IPS DF 4.7 (cell line): ENCODE data around the gene NMD3.
"Not testable (repeated sequence)": the region's sequence is repeated elsewhere in the genome, so short reads cannot be mapped to it uniquely, and the experiment has no call there.

Experiments used
- DNase-seq: peaks from one replicate; pipeline ENCODE4 v3.0.0-alpha.2; 2013; ENCODE audit warnings: low spot score; ENCODE audit errors: extremely low read depth

NMD3 gene

DNA sequence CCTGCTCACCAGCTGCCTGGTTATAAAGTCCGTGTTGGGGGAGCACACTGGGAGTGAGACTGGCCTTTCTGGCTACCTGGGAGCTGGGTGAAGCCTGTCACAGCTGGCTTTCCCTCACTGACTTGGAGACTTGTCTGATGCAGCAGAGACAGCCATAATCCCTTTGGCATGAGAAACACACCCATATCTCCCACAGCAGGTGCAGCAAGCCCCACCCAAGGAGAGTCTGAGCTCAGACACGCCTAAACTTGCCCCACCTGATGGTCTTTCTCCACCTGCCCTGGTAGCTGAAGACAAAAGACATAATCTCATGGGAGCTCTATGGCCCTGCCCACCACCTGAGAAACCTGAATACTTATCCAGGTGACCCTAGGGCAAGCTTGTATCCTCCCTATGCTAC is 54.8 kb downstream of the NMD3 start:
- DNase-seq = no peak

DNA sequence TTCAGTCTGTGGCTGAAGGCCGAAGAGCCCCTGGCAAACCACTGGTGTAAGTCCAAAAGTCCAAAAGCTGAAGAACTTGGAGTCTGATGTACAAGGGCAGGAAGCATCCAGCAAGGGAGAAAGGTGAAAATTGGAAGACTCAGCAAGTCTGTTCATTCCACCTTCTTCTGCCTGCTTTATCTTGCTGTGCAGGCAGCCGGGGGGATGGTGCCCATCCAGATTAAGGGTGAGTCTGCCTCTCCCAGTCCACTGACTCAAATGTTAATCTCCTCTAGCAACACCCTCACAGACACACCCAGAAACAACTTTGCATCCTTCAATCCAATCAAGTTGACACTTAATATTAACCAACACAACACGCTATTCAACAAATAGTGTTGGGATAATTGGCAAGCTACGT is 61.3 kb downstream of the NMD3 start:
- not testable (repeated sequence) for DNase-seq

DNA sequence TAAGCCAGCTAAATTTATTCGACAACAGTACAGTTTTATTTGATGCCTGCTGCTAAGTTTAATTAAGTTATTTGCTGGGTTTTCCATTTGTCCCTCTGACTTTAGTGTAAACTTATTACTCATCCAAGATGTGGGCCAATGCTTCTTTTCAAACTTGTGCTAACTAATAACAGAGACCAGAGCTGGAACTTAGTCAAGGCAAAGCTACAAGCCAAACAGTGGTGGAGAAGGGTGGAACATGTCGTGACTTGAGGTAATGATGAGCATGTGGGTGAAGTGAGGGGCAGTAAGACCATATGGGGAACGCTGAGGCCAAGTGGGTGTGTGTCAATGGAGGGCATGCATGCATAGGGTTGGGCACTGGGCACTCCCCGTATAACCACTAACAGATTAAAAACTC is 63.9 kb downstream of the NMD3 start:
- DNase-seq = no peak

DNA sequence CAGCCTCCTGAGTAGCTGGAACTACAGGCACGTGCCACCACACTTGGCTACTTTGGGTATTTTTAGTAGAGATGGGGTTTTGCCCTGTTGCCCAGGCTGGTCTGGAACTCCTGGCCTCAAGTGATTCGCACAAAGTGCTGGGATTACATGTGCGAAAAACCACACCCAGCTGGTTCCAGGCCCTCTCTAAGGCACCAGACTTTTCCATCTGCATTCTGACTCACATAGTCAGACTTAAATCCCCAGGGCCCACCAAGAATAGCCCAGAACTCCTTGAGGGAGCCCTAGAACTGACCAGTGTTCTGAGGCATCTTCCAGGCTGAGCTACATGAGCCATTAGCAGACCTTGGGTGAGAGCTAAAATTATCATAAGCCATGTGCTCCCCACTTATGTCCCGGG is 68.1 kb downstream of the NMD3 start:
- DNase-seq = no peak

DNA sequence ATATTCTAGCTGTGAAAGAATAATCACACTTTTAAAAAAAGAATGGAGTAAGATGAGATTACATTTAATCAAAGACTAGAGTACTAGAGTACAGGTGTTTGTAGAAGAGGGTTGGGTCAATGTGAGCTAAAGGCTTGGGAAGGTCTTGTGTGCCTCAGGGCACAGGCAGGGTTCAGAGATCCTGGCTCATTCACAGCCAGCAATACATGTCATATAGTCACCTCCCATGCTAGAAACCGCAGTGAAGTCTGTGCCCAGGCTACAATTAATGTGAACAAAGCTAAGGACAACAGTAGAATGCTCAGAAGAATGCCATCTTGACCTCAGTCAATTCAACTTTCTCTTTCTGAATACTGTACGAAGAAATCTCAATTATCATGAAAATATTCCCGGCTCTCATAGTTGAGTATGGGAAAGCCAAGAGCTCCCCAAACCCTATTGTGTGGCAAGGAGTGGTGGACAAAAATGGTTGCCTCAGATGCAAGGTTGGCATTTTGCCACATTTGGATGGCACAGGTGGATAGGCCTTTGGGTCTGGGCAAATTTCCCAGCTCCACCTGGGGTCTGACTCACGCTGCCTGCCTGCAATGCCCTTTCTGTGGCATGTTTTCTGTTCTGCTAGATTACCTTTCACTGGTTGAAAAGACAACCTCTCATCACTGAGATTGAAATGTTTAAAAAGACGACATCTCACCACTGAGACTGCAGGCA is 70.2 kb downstream of the NMD3 start:
- DNase-seq = no peak

DNA sequence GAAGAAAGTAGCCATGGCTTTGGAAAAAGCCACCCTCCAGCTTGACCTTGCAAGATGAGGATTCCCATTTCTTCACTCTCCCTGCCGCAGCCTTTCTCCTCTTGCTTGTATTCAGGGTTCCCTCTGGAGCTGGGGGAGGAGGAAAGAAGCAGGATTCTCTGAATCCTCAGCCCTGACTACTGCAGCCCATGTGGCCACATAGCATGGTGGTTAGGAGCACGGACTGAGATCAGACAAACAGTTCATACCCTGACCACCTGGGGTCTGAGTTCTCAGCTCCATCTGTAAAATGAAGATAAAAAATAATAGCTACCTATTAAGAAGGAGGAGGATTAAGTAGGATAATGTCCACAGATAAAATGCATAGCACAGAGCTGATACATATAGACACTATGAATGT is 72.3 kb downstream of the NMD3 start:
- DNase-seq = no peak

DNA sequence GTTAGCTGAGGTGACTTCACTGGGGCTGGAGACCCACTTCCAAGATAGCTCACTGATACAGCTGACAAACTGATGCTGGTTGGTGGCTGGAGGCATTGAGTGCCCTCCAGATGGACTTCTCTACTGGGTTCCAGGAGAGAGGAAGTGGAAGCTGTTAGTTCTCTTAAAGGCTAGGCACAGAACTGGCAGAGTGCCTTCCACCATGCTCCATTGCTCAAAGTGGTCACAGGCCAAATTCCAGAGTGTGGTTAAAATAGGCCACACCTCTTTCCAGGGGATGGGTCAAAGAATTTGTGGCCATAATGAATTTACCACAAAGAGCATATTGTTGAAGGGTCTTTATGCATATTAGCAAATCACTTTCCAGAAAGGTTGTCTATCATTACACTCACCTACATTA is 74.2 kb downstream of the NMD3 start:
- DNase-seq = no peak

DNA sequence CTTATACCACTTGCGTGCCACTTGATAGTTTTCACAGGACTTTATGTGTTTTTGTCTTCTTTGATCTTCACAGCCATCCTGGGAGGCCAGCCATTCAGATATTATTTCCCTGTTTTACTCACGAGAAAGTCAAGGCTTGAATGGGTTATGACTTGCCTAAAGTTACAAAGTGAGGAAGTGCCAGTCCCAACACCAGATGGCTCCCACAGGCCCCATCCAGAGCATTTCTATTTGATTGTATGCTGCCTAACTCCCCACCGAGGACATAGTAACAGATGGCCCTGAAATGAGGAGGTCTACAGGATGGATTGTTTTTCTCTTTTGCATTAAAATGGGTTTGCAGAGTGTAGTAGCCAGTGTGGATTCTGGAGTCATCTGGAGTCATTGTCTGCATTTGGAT is 75.7 kb downstream of the NMD3 start:
- DNase-seq = no peak
